Cardiac muscle cell (in vitro differentiated cells and primary cell): ENCODE data around the gene PRL. TPM values are rescaled to one million over a fixed set of nuclear protein-coding genes. Genes with fewer than 3 reads are reported as not detected.

Source experiments
- DNase-seq, 2 donors: peaks; one replicate each; pipeline versions ENCODE4 v3.0.0 to v3.0.0-alpha.2; 2010 to 2017; ENCODE audit warnings: low read depth in 1 of 2, low spot score in 1 of 2
- H3K27ac ChIP-seq: fragments of 200-600 bp; sonication (generic); 2 replicates; pipeline ENCODE4 v1.5.1; 2016
- H3K27me3 ChIP-seq: fragments of 200-600 bp; sonication (generic); 2 replicates; pipeline ENCODE4 v1.6.0; 2016; ENCODE audit warnings: control low read depth
- H3K36me3 ChIP-seq: fragments of 200-600 bp; sonication (generic); 2 replicates; pipeline ENCODE4 v1.5.1; 2016; ENCODE audit warnings: control low read depth
- H3K4me1 ChIP-seq: fragments of 200-600 bp; sonication (generic); 2 replicates; pipeline ENCODE4 v1.8.1; 2017; ENCODE audit warnings: low read depth, mild to moderate bottlenecking, mixed run types
- H3K4me3 ChIP-seq: fragments of 200-600 bp; sonication (generic); 2 replicates; pipeline ENCODE4 v1.5.1; 2016; ENCODE audit warnings: mild to moderate bottlenecking
- H3K9me3 ChIP-seq: fragments of 200-600 bp; sonication (generic); 2 replicates; pipeline ENCODE4 v1.5.1; 2017; ENCODE audit warnings: low read depth, mild to moderate bottlenecking, control low read depth
- polyA plus RNA-seq: library from polyadenylated mRNA; unstranded; fragments of >200 nt; fragmentation: Nextera tagmentation; extraction: Ambion mirVana; gene quantifications from 2 replicates; pipeline ENCODE4 v1.2.1, GENCODE V29; 2016
- total RNA-seq: library from RNA; depleted of rRNA; stranded (reverse); fragments of >200 nt; gene quantifications from 2 replicates; pipeline ENCODE4 v1.2.3, GENCODE V29; 2016
- TF ChIP-seq, protein P1 (sequence below): IDR thresholded peaks from 2 replicates; pipeline ENCODE4 v1.5.1; 2012; ENCODE audit warnings: low read depth, mild to moderate bottlenecking, low read length

PRL gene
- total and polyA plus RNA-seq, 2 experiments from 2014 or later: not detected

DNA sequence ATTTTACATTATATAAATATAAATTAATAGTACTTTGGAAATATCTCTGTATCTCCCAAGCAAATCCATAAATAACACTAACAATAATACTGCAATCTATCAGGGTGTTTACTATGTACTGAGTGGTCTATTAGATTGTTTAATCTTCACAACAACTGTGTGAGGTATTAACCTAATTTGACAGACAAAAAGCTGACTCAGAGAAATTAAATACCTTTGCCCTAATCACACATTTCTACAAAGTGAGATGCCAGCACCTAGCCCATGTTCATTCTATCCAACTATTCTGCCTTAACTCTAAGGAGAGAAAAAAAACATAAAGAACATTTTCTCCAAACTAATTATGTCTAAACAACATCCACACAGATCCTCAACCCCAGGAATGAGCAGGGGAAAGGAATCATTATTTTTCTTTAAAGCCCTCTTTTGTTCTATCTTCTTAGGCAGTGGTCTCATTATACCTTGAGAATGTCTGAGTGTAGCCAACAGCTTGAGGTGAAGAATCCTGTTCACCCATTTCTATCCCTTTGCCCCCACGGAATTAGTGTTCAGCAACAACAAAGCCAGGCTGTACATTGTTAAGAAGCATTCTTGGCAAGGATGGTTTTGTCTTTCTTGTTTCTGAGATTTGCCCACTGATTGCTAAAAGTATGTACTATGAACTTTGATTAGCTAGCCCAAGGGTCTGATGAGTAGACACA is 42.7 kb downstream of the PRL start:
- no peaks in the 10 kb centered on the region for H3K4me1 ChIP-seq
- TF ChIP-seq, protein P1, sequence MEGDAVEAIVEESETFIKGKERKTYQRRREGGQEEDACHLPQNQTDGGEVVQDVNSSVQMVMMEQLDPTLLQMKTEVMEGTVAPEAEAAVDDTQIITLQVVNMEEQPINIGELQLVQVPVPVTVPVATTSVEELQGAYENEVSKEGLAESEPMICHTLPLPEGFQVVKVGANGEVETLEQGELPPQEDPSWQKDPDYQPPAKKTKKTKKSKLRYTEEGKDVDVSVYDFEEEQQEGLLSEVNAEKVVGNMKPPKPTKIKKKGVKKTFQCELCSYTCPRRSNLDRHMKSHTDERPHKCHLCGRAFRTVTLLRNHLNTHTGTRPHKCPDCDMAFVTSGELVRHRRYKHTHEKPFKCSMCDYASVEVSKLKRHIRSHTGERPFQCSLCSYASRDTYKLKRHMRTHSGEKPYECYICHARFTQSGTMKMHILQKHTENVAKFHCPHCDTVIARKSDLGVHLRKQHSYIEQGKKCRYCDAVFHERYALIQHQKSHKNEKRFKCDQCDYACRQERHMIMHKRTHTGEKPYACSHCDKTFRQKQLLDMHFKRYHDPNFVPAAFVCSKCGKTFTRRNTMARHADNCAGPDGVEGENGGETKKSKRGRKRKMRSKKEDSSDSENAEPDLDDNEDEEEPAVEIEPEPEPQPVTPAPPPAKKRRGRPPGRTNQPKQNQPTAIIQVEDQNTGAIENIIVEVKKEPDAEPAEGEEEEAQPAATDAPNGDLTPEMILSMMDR: no peak
- no peaks in the 10 kb centered on the region for H3K27me3 ChIP-seq
- no peaks in the 10 kb centered on the region for H3K9me3 ChIP-seq
- no peak overlapping the region for H3K27ac ChIP-seq
- no peak overlapping the region for H3K4me3 ChIP-seq
- H3K36me3 ChIP-seq: no peaks in the 10 kb centered on the region
- no peak for DNase-seq

DNA sequence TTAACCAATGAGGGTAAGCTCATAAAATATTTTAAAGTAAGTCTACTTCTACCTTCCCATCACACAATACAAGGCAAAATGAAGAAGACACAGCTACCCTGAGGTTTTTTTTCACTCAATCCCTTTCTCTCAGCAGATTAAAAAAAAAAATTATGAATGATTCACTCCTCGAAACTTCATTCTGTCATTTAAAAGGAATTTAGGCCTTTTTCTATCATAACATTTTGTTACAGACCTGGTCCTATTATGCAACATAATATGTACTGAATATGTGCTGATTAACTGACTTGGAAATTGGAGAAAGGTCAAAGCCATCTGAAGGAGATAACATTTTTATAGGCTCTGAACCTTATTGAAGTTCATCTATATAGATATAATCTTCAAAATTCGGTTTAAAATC is 45.5 kb downstream of the PRL start:
- H3K4me1 ChIP-seq: no peaks in the 10 kb centered on the region

DNA sequence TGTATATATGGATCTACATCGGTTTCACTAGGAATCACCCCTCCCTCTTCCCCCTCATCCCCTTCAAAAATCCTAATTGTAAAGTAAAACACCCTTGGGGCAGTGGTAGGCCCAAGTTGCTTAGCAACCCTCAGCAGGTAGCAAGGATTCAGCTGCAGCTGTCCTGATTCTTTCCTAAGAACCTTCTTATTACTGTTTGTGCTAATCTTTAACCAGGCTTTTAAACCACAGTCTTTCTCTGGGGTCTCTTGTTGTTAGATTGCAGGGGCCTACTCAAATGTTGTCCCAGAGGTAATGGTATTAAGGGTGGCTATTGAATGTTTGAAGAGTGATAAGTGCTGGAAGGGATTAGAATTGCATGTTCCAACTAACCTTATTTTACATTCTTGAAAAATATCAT is 46.4 kb downstream of the PRL start:
- Histone ChIP-seq H3K27me3 (no peaks in the 10 kb centered on the region), H3K36me3 (no peaks in the 10 kb centered on the region), H3K27ac (no peak overlapping the region), H3K9me3 (no peaks in the 10 kb centered on the region), H3K4me1 (no peaks in the 10 kb centered on the region), H3K4me3 (no peak overlapping the region)
- TF ChIP-seq, protein P1: no peak
- no peak for DNase-seq

More for the DNA sequence above, 45.5 kb downstream of the PRL start:
- no peaks in the 10 kb centered on the region for H3K27me3 ChIP-seq
- no peak overlapping the region for H3K27ac ChIP-seq
- H3K4me3 ChIP-seq: no peak overlapping the region
- TF ChIP-seq, protein P1: no peak
- H3K9me3 ChIP-seq: no peaks in the 10 kb centered on the region
- no peaks in the 10 kb centered on the region for H3K36me3 ChIP-seq
- peak in 1 of 2 donors; percentile 61 for DNase-seq

DNA sequence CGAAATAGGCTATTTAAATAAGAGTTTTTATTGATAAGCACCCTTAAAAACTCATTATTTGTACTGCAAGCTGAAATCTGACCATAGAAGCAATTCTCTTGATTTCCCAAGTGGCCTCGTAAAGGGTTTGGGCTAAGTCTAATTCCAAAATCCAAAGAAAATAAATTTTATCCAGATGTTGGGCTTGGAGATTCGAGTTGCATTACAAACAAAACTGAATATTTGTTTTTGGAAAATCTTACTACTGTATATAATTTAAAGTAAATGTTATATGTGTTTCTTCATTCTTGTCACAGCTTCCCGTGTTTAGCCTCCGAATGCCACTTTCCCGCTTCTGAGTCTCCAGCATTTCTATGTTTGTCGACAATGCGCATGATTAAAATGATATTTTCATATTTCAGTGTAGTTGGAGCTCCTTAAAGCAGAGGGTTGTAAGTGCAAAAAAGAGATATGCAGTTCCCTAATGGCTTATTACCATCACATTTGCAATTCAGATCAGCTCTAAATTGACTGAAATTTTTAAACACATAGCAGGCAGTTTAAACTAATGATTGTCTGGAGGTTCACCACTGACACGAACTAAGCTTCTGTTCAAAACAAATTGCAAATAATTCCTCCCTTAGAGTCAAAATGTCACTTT is 47.0 kb downstream of the PRL start:
- Histone ChIP-seq H3K27ac (no peak overlapping the region), H3K36me3 (no peaks in the 10 kb centered on the region), H3K9me3 (no peaks in the 10 kb centered on the region), H3K4me1 (no peaks in the 10 kb centered on the region), H3K27me3 (no peaks in the 10 kb centered on the region), H3K4me3 (no peak overlapping the region)
- TF ChIP-seq, protein P1: no peak
- no peak for DNase-seq

DNA sequence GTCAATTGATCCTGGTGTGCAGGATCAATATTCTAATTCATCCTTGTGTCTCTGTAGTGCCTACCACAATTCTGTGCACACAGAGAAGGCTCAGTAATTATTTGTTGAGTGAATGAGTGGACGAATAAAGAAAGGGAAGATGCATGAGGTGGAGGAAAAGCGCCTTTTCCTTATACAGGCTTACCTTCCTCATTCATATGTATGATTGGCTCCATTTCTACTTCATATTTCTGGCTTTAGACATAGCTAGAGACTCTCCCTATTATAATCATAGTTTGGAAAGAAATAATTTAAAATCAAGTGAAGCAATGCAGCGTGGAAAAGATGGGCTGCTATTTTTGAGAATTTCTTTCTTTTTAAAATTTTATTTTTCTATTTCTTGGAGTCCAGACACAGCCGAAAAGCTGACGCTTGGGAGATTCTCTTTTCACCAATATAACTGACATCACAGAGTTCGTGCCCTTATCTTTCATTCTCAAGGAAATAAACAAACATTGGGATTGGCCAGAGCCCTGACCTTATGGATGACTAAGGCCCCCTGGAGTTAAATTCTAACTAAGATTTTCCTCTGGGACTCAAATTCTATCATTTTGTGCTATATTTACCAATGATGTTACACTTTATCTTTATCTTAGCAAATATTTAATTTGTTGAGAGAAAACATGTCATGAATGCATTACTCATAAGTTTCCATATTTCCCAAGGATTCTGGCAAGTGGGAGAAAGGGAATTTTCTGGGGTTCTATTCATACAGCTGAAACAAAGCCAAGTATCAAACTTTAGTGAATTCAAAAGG is 48.1 kb downstream of the PRL start:
- TF ChIP-seq, protein P1: no peak
- Histone ChIP-seq H3K4me1 (no peaks in the 10 kb centered on the region), H3K27ac (no peak overlapping the region), H3K4me3 (no peak overlapping the region), H3K27me3 (no peaks in the 10 kb centered on the region), H3K9me3 (no peaks in the 10 kb centered on the region), H3K36me3 (no peaks in the 10 kb centered on the region)
- DNase-seq: peak in 1 of 2 donors; percentile 80
